LNCAP (cell line): Measurements from ENCODE around the gene PMM2.

Experiments
- CTCF ChIP-seq: fragments of 450-650 bp; IDR thresholded peaks from 2 replicates; pipeline ENCODE4 v1.5.1; 2017; ENCODE audit warnings: mild to moderate bottlenecking

Gene PMM2

GRCh38 chr16:8804313-8804712 lies 6.7 kb downstream of the PMM2 start:
- TF ChIP-seq CTCF, result no peak

GRCh38 chr16:8806272-8806983 lies 8.8 kb downstream of the PMM2 start:
- no peak for TF ChIP-seq CTCF

- no peak for TF ChIP-seq CTCF
These were observed 9.6 kb downstream of the PMM2 start for GRCh38 chr16:8807189-8807588.

- no peak for TF ChIP-seq CTCF
These were observed 10.4 kb downstream of the PMM2 start for GRCh38 chr16:8808009-8808408.

- no peak for TF ChIP-seq CTCF
These were observed 11.1 kb downstream of the PMM2 start for GRCh38 chr16:8808613-8809353.

GRCh38 chr16:8812162-8812843 lies 14.7 kb downstream of the PMM2 start:
- no peak for TF ChIP-seq CTCF

- TF ChIP-seq CTCF, result no peak
These were observed 16.6 kb downstream of the PMM2 start for GRCh38 chr16:8814095-8814806.
